Measurements from ENCODE around the gene SUGCT.

SUGCT gene

DNA sequence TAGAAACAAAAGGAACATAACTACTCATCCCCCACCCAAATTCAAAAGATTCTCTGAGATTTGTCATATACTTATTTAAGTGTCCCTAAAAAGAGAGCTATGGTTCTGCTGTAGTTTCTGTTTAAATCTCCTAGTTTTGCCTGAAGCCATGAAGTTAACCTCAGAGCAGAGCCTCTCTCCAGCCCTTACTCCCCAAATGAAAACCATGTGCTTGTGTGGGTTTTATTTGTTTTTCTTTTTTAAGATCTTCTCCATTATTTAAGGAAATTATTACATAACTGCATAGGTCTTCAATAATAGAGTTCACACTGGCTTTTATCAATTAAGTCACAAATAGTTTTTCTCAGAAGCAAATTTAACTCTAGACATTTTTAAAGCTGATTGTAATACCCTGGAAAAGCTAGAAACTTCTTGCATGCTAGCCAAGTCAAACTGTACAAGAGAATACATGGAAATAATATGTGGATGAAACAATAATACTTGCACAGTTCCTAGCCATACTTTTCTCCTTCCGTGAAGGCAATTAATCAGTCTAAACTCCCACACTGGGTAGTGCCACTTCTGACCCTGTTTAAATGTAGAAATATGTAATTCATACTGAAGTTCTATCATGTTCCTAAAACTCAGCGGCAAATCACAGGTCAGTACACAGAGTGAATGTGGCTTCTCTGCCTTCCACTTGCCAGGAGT is 579.7 kb downstream of the SUGCT start:
- no peak for DNase-seq
- TF ChIP-seq, protein P1, sequence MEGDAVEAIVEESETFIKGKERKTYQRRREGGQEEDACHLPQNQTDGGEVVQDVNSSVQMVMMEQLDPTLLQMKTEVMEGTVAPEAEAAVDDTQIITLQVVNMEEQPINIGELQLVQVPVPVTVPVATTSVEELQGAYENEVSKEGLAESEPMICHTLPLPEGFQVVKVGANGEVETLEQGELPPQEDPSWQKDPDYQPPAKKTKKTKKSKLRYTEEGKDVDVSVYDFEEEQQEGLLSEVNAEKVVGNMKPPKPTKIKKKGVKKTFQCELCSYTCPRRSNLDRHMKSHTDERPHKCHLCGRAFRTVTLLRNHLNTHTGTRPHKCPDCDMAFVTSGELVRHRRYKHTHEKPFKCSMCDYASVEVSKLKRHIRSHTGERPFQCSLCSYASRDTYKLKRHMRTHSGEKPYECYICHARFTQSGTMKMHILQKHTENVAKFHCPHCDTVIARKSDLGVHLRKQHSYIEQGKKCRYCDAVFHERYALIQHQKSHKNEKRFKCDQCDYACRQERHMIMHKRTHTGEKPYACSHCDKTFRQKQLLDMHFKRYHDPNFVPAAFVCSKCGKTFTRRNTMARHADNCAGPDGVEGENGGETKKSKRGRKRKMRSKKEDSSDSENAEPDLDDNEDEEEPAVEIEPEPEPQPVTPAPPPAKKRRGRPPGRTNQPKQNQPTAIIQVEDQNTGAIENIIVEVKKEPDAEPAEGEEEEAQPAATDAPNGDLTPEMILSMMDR (IDR thresholded peaks at IDR 0.05) = no peak
- peaks cover 33% of the 10 kb centered on the region for H3K4me1 Mint-ChIP-seq
- no peak overlapping the region for H3K27ac Mint-ChIP-seq
- no peak overlapping the region for H3K4me3 Mint-ChIP-seq
- H3K27me3 Mint-ChIP-seq (ENCODE audit: low read depth, poor library complexity) = peaks cover 11% of the 10 kb centered on the region
- H3K36me3 Mint-ChIP-seq (ENCODE audit: low read depth) = no peaks in the 10 kb centered on the region
- no peaks in the 10 kb centered on the region for H3K9me3 Mint-ChIP-seq

DNA sequence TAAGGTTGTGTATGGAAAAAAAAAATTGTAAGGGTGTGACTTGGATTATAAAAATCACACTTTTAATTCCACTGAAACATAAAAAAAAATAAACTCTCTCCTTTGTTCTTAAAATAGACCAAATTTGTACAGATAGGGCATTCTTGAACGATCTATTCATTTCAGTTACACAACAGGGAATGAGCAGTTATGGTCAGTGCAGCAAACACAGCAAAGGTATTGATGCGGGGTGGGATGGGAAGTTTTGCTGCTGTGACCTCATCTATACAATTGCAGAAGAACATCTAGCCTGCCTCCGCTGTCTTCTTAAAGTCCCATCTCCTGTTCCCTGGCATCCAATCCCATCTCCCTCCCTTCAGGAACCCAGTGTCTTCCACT is 580.2 kb downstream of the SUGCT start:
- Mint-ChIP-seq H3K9me3 (no peaks in the 10 kb centered on the region), H3K27ac (peak overlapping the region; percentile 2), H3K36me3 (ENCODE audit: low read depth) (no peaks in the 10 kb centered on the region), H3K27me3 (ENCODE audit: low read depth, poor library complexity) (peaks cover 11% of the 10 kb centered on the region), H3K4me3 (no peak overlapping the region), H3K4me1 (peaks cover 33% of the 10 kb centered on the region)
- no peak for DNase-seq
- TF ChIP-seq, protein P1 (IDR thresholded peaks at IDR 0.05) = no peak

DNA sequence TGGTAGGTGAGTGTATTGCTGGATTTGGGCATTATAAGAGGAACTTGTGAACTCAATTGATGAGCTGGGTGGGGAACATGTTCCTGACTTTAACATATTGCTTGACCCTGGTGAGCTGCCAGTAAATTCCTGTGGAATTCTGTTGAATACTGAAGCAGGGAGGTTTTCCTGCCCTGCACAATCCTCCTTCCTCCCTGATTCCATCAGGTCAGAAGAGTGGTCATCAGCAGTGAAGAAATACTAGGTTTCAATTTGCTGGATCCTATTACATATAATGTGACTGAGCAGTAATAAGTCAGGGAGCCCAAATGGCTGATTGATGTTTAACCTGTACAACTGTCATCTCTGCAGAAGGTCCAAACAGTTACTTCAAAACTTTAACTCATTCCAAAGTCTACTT is 581.2 kb downstream of the SUGCT start:
- H3K36me3 Mint-ChIP-seq (ENCODE audit: low read depth) = no peaks in the 10 kb centered on the region
- H3K4me3 Mint-ChIP-seq = no peak overlapping the region
- H3K4me1 Mint-ChIP-seq = peaks cover 33% of the 10 kb centered on the region
- TF ChIP-seq, protein P1 (IDR thresholded peaks at IDR 0.05) = no peak
- H3K9me3 Mint-ChIP-seq = no peaks in the 10 kb centered on the region
- peaks cover 5% of the 10 kb centered on the region for H3K27me3 Mint-ChIP-seq (ENCODE audit: low read depth, poor library complexity)
- DNase-seq = no peak
- peak overlapping the region; percentile 85 for H3K27ac Mint-ChIP-seq

DNA sequence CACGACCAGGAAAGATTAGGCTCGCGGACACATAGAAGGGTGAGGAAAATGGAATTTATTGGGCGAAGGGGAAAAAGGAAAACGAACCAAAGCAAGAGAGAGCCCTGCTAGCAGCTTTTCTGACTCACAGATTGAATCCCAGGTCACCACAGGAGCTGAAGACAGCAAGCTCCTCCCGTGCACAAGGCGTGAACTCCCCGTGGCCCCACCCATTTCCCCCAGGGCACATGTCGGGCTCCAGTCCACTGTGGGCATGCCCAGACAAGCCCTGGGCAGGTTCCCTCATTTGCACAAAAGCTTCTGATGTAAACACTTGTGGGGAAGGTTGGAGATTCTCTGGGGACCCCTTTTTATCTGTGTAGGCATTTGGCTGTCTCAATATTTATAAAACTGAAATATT is 582.4 kb downstream of the SUGCT start:
- Mint-ChIP-seq H3K27me3 (ENCODE audit: low read depth, poor library complexity) (no peaks in the 10 kb centered on the region), H3K4me3 (peak overlapping the region; percentile 35), H3K9me3 (no peaks in the 10 kb centered on the region), H3K27ac (peak overlapping the region; percentile 88), H3K36me3 (ENCODE audit: low read depth) (no peaks in the 10 kb centered on the region), H3K4me1 (peaks cover 33% of the 10 kb centered on the region)
- TF ChIP-seq, protein P1 (IDR thresholded peaks at IDR 0.05) = no peak
- peak; percentile 67 for DNase-seq

DNA sequence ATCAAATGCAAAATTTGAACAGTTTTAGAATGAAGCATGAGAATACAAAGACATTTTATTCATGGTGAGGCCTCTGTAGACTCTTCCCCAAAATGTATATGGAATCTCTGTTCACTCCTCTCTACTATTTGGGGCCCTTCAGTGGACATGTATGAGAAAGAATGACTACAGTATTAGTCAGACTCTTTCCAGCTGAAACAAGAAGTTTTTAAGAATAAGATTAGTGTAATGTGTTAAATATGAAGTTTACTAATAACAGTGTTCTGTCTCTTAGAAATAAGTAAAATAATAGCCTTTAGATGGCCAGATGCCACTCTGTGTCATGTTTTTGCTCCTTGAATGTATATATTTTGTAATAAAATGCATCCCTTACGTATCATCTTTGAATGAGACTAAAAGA is 585.6 kb downstream of the SUGCT start:
- DNase-seq = no peak
- TF ChIP-seq, protein P1 (IDR thresholded peaks at IDR 0.05) = no peak
- H3K36me3 Mint-ChIP-seq (ENCODE audit: low read depth) = no peaks in the 10 kb centered on the region
- no peaks in the 10 kb centered on the region for H3K9me3 Mint-ChIP-seq
- peaks cover 20% of the 10 kb centered on the region for H3K4me1 Mint-ChIP-seq
- H3K27me3 Mint-ChIP-seq (ENCODE audit: low read depth, poor library complexity) = no peaks in the 10 kb centered on the region
- H3K27ac Mint-ChIP-seq = no peak overlapping the region
- no peak overlapping the region for H3K4me3 Mint-ChIP-seq

DNA sequence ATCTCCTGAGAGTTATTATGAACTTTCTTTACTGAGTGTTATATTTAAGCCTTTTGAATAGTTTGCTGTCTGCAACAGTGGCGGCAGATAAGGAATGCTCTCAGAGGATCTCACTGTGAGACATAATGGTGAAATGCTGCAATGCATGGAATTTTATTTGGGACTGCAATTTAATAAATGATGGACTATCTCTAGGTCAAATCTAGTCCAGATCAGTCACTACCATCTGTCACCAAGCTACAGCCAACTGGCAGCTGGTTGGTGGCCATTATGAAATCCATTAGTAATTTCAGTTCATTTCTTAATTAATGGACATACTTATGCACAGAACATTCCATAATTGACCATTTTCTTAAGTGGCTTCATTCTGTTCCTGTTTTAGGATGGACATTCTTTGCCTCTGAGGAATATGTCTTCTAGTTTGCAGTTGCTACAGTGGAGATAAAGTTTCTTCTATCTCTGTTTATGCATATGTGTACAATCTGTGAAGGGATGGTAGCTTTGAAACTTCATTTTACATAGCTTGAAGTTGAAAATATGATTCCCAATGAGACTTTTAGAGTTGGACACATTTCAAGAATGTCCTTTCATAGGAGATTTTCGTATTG is 586.6 kb downstream of the SUGCT start:
- Mint-ChIP-seq H3K9me3 (no peaks in the 10 kb centered on the region), H3K27ac (no peak overlapping the region), H3K27me3 (ENCODE audit: low read depth, poor library complexity) (no peaks in the 10 kb centered on the region), H3K36me3 (ENCODE audit: low read depth) (no peaks in the 10 kb centered on the region), H3K4me3 (no peak overlapping the region), H3K4me1 (peaks cover 10% of the 10 kb centered on the region)
- DNase-seq = no peak
- TF ChIP-seq, protein P1 (IDR thresholded peaks at IDR 0.05) = no peak
